Measurements from ENCODE around the gene NR2F1.

DNA sequence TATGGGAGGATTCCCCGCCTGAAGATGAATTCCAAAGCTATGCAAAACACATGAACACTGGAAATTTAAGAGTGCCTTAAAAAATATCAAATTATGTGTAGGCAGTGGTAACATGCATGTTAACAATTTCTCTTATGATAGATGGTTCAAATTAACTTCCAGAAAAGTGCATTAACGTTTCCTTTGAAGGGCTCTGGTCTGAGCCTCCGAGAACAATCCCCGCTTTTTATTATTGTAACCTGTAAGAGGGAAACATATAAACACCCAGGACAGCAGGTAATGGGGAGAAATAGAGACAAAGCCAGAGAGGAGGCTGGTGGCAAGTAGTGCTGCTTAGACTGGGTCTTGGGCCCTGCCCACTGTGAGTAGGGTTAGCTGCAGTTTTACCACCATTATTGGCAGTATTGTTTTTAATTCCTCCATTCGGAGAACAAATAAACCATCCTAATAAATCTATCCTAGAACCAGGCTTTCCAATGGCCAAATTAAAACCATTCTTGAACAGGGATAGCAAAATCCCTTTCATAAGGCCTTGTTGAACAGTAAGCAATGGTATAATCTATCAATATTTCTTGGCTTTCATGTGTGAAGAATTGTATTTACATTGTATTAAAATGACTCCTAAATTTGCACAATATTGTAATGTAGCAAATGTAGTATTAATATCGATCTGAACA is 6.3 kb downstream of the NR2F1 start:
- TF ChIP-seq, protein P1, sequence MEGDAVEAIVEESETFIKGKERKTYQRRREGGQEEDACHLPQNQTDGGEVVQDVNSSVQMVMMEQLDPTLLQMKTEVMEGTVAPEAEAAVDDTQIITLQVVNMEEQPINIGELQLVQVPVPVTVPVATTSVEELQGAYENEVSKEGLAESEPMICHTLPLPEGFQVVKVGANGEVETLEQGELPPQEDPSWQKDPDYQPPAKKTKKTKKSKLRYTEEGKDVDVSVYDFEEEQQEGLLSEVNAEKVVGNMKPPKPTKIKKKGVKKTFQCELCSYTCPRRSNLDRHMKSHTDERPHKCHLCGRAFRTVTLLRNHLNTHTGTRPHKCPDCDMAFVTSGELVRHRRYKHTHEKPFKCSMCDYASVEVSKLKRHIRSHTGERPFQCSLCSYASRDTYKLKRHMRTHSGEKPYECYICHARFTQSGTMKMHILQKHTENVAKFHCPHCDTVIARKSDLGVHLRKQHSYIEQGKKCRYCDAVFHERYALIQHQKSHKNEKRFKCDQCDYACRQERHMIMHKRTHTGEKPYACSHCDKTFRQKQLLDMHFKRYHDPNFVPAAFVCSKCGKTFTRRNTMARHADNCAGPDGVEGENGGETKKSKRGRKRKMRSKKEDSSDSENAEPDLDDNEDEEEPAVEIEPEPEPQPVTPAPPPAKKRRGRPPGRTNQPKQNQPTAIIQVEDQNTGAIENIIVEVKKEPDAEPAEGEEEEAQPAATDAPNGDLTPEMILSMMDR (IDR thresholded peaks at IDR 0.05): no peak
- TF ChIP-seq ZFX (IDR thresholded peaks at IDR 0.05; ENCODE audit: borderline replicate concordance): no peak

Measured in 22Rv1 (cell line).